Activated T-helper 17 cell treated with anti-CD3 and anti-CD28 coated beads, Interleukin-2, amount 50 U/mL, for 72 hours (primary cell): Measurements from ENCODE around the gene TRERF1. TPM values are rescaled to one million over a fixed set of nuclear protein-coding genes. Genes with fewer than 3 reads are reported as not detected.
"Not testable (repeated sequence)": the region's sequence is repeated elsewhere in the genome, so short reads cannot be mapped to it uniquely, and the experiment has no call there.

Source experiments
- ATAC-seq: fragments of 150-1000 bp; cut with Tn5 transposase; replicated peaks from 2 replicates; pipeline ENCODE4 v1.10.0; 2021; ENCODE audit warnings: mild to moderate bottlenecking, moderate library complexity
- H3K27ac Mint-ChIP-seq: one replicate; pipeline ENCODE4 v1.8.0; 2022; ENCODE audit warnings: mixed read lengths
- H3K27me3 Mint-ChIP-seq: one replicate; pipeline ENCODE4 v1.8.0; 2022; ENCODE audit warnings: mixed read lengths
- H3K36me3 Mint-ChIP-seq: one replicate; pipeline ENCODE4 v1.8.0; 2022; ENCODE audit warnings: low read depth, mild to moderate bottlenecking, mixed read lengths
- H3K4me1 Mint-ChIP-seq: one replicate; pipeline ENCODE4 v1.8.0; 2022; ENCODE audit warnings: mixed read lengths
- H3K4me3 Mint-ChIP-seq: one replicate; pipeline ENCODE4 v1.8.0; 2022; ENCODE audit warnings: mild to moderate bottlenecking, mixed read lengths
- H3K9me3 Mint-ChIP-seq: one replicate; pipeline ENCODE4 v1.8.0; 2022; ENCODE audit warnings: mixed read lengths
- total RNA-seq, 2 donors: library from RNA; stranded (reverse); gene quantifications; one replicate each; pipeline ENCODE4 v1.2.3, GENCODE V29; 2022

Gene TRERF1
- total RNA-seq, 2 donors from 2014 or later, result 16.6 to 32.4 TPM

GRCh38 chr6:42459888-42460287 lies 8.2 kb upstream of the TRERF1 start:
- H3K27me3 Mint-ChIP-seq, result no peaks in the 10 kb centered on the region
- no peak overlapping the region for H3K4me3 Mint-ChIP-seq
- no peaks in the 10 kb centered on the region for H3K36me3 Mint-ChIP-seq
- H3K27ac Mint-ChIP-seq, result no peak overlapping the region
- peaks cover 5% of the 10 kb centered on the region for H3K4me1 Mint-ChIP-seq
- H3K9me3 Mint-ChIP-seq, result no peaks in the 10 kb centered on the region
- ATAC-seq, result no peak

GRCh38 chr6:42454428-42454791 lies 2.7 kb upstream of the TRERF1 start:
- H3K27ac Mint-ChIP-seq, result no peak overlapping the region
- H3K9me3 Mint-ChIP-seq, result no peaks in the 10 kb centered on the region
- no peak for ATAC-seq
- no peaks in the 10 kb centered on the region for H3K36me3 Mint-ChIP-seq
- no peaks in the 10 kb centered on the region for H3K27me3 Mint-ChIP-seq
- peak overlapping the region; percentile 92 for H3K4me3 Mint-ChIP-seq
- peaks cover 18% of the 10 kb centered on the region for H3K4me1 Mint-ChIP-seq

GRCh38 chr6:42453654-42454427 lies 2.1 kb upstream of the TRERF1 start:
- Mint-ChIP-seq H3K4me1 (peaks cover 17% of the 10 kb centered on the region), H3K27ac (no peak overlapping the region), H3K36me3 (no peaks in the 10 kb centered on the region), H3K27me3 (no peaks in the 10 kb centered on the region), H3K4me3 (peak overlapping the region; percentile 92), H3K9me3 (no peaks in the 10 kb centered on the region)
- ATAC-seq, result no peak

- Mint-ChIP-seq H3K9me3 (no peaks in the 10 kb centered on the region), H3K4me3 (peak overlapping the region; percentile 92), H3K4me1 (peaks cover 19% of the 10 kb centered on the region), H3K27me3 (no peaks in the 10 kb centered on the region), H3K36me3 (peaks cover 1% of the 10 kb centered on the region), H3K27ac (no peak overlapping the region)
- peak; percentile 65 for ATAC-seq
These were observed 1.4 kb upstream of the TRERF1 start for GRCh38 chr6:42453031-42453653.

- ATAC-seq, result peak; percentile 31
- Mint-ChIP-seq H3K36me3 (peaks cover 9% of the 10 kb centered on the region), H3K27me3 (no peaks in the 10 kb centered on the region), H3K4me1 (peaks cover 24% of the 10 kb centered on the region), H3K9me3 (no peaks in the 10 kb centered on the region), H3K27ac (peak overlapping the region; percentile 82), H3K4me3 (peak overlapping the region; percentile 92)
These were observed 675 bp upstream of the TRERF1 start for GRCh38 chr6:42452171-42453030.

GRCh38 chr6:42450477-42451332 lies 1.0 kb downstream of the TRERF1 start:
- Mint-ChIP-seq H3K4me3 (peak overlapping the region; percentile 92), H3K36me3 (peaks cover 11% of the 10 kb centered on the region), H3K27me3 (no peaks in the 10 kb centered on the region), H3K9me3 (no peaks in the 10 kb centered on the region), H3K4me1 (peaks cover 29% of the 10 kb centered on the region), H3K27ac (peak overlapping the region; percentile 82)
- ATAC-seq, result peak; percentile 50

- Mint-ChIP-seq H3K4me1 (peaks cover 35% of the 10 kb centered on the region), H3K9me3 (no peaks in the 10 kb centered on the region), H3K4me3 (peak overlapping the region; percentile 92), H3K27me3 (no peaks in the 10 kb centered on the region), H3K27ac (peak overlapping the region; percentile 82), H3K36me3 (peaks cover 11% of the 10 kb centered on the region)
- peak; percentile 2 for ATAC-seq
These were observed 1.7 kb downstream of the TRERF1 start for GRCh38 chr6:42449917-42450476.

- ATAC-seq, result no peak
- peaks cover 11% of the 10 kb centered on the region for H3K36me3 Mint-ChIP-seq
- H3K27me3 Mint-ChIP-seq, result no peaks in the 10 kb centered on the region
- no peaks in the 10 kb centered on the region for H3K9me3 Mint-ChIP-seq
- H3K27ac Mint-ChIP-seq, result peak overlapping the region; percentile 82
- peaks cover 41% of the 10 kb centered on the region for H3K4me1 Mint-ChIP-seq
- H3K4me3 Mint-ChIP-seq, result peak overlapping the region; percentile 92
These were observed 2.6 kb downstream of the TRERF1 start for GRCh38 chr6:42448927-42449659.

GRCh38 chr6:42448391-42448790 lies 3.3 kb downstream of the TRERF1 start:
- Mint-ChIP-seq H3K4me3 (peak overlapping the region; percentile 92), H3K4me1 (peaks cover 41% of the 10 kb centered on the region), H3K9me3 (no peaks in the 10 kb centered on the region), H3K27ac (peak overlapping the region; percentile 82), H3K27me3 (no peaks in the 10 kb centered on the region), H3K36me3 (peaks cover 11% of the 10 kb centered on the region)
- no peak for ATAC-seq

- Mint-ChIP-seq H3K9me3 (no peaks in the 10 kb centered on the region), H3K27ac (peak overlapping the region; percentile 82), H3K4me1 (peaks cover 42% of the 10 kb centered on the region), H3K27me3 (no peaks in the 10 kb centered on the region), H3K4me3 (peak overlapping the region; percentile 92), H3K36me3 (peaks cover 11% of the 10 kb centered on the region)
- no peak for ATAC-seq
These were observed 4.7 kb downstream of the TRERF1 start for GRCh38 chr6:42446996-42447395.

GRCh38 chr6:42446370-42446769 lies 5.4 kb downstream of the TRERF1 start:
- H3K4me1 Mint-ChIP-seq, result peaks cover 44% of the 10 kb centered on the region
- H3K27ac Mint-ChIP-seq, result peak overlapping the region; percentile 23
- H3K36me3 Mint-ChIP-seq, result peaks cover 11% of the 10 kb centered on the region
- H3K27me3 Mint-ChIP-seq, result no peaks in the 10 kb centered on the region
- no peak for ATAC-seq
- peak overlapping the region; percentile 90 for H3K4me3 Mint-ChIP-seq
- no peaks in the 10 kb centered on the region for H3K9me3 Mint-ChIP-seq

- peaks cover 11% of the 10 kb centered on the region for H3K36me3 Mint-ChIP-seq
- not testable (repeated sequence) for ATAC-seq, H3K9me3 Mint-ChIP-seq, H3K27me3 Mint-ChIP-seq
- H3K27ac Mint-ChIP-seq, result peak overlapping the region; percentile 23
- peak overlapping the region; percentile 90 for H3K4me3 Mint-ChIP-seq
- peaks cover 46% of the 10 kb centered on the region for H3K4me1 Mint-ChIP-seq
These were observed 5.8 kb downstream of the TRERF1 start for GRCh38 chr6:42445955-42446354.
